HCT116 (cell line): ENCODE results near the gene CC2D1B.

Experiments used
- CTCF ChIP-seq, 3 experiments: fragments of 200-600 bp in 1 of 3; sonication (generic) in 1 of 3; IDR thresholded peaks in 2 of 3; conservative IDR thresholded peaks in 1 of 3; 2 replicates each; pipeline ENCODE4 v1.5.1; 2012 to 2017; ENCODE audit warnings: low read depth in 2 of 3, low read length in 2 of 3, antibody characterized with exemption in 1 of 3, borderline replicate concordance in 1 of 3, control low read depth in 1 of 3, mild to moderate bottlenecking in 1 of 3, mixed read lengths in 1 of 3, mixed run types in 1 of 3, moderate library complexity in 1 of 3; ENCODE audit not compliant: insufficient read depth in 1 of 3
- EZH2 ChIP-seq: fragments of 200-600 bp; sonication (generic); IDR thresholded peaks from 2 replicates; pipeline ENCODE4 v1.6.1; 2017; ENCODE audit warnings: antibody characterized with exemption, mixed run types
- EZH2phosphoT487 ChIP-seq: fragments of 200-600 bp; IDR thresholded peaks from 2 replicates; pipeline ENCODE4 v1.6.1; 2018; ENCODE audit warnings: antibody characterized with exemption, borderline replicate concordance
- MAX ChIP-seq: IDR thresholded peaks from 2 replicates; pipeline ENCODE4 v1.6.1; 2012
- POLR2A ChIP-seq: IDR thresholded peaks from 2 replicates; pipeline ENCODE4 v1.7.0; 2011; ENCODE audit warnings: borderline replicate concordance; ENCODE audit not compliant: insufficient read depth, insufficient read length; ENCODE audit errors: extremely low read depth
- POLR2AphosphoS5 ChIP-seq: IDR thresholded peaks from 2 replicates; pipeline ENCODE4 v1.6.1; 2011; ENCODE audit warnings: mild to moderate bottlenecking, low read depth, low read length, moderate library complexity
- RAD21 ChIP-seq: IDR thresholded peaks from 2 replicates; pipeline ENCODE4 v1.6.1; 2012; ENCODE audit warnings: low read depth, mild to moderate bottlenecking
- ZNF274 ChIP-seq: fragments of 200-500 bp; sonication (Bioruptor generic); IDR thresholded peaks from 2 replicates; pipeline ENCODE4 v1.6.1; 2014; ENCODE audit warnings: mild to moderate bottlenecking, low read depth, low read length, inconsistent platforms

GRCh38 chr1:52399629-52400028 is 33.6 kb upstream of the CC2D1B start:
- TF ChIP-seq POLR2A (no peak), POLR2AphosphoS5 (no peak), MAX (no peak), EZH2phosphoT487 (no peak), CTCF (IDR thresholded peaks at IDR 0.05 in 2 of 3, conservative IDR thresholded peaks at IDR 0.05 in 1 of 3; ENCODE audit: borderline replicate concordance in 1 of 3, insufficient read depth in 1 of 3, low read depth in 2 of 3, low read length in 2 of 3) (no peak), EZH2 (no peak), RAD21 (no peak), ZNF274 (no peak)
